ENCODE results near the gene PPM1D.

DNA sequence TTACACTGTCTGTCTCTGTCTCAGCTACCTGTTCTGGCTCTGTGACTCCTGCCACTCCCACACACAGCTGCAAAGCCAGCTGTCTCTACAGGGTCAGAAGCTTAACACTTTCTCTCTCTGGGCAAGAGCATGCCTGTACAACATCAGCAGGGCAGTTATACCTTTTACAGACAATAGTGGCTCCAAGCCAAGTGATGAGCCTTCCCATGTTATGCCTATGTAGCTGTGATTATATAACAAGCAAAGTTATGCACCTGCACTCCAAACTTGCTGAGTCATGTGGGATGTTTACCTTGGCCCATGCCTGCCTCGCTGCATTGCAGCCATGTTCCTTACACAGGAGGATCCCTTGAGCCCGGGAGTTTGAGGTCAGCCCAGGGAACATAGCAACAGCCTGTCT lies 42.2 kb upstream of the PPM1D start:
- TF ChIP-seq EZH2 (IDR thresholded peaks at IDR 0.05; ENCODE audit: insufficient read depth, poor library complexity, severe bottlenecking) (no peak), EZH2phosphoT487 (IDR thresholded peaks at IDR 0.05; ENCODE audit: insufficient read depth, low read depth) (no peak)
